Trophoblast cell (in vitro differentiated cells and primary cell): ENCODE measurements around the gene LRBA.

ENCODE experiments used
- DNase-seq, 2 donors: peaks; one replicate each; pipeline ENCODE4 v3.0.0-alpha.2; 2016
- H2AFZ ChIP-seq: 2 replicates; pipeline ENCODE4 v1.6.1; 2013; ENCODE audit warnings: low read length, moderate library complexity, mild to moderate bottlenecking; ENCODE audit not compliant: insufficient read depth, poor library complexity
- H2AK5ac ChIP-seq: 2 replicates; pipeline ENCODE4 v1.6.1; 2013; ENCODE audit warnings: mild to moderate bottlenecking, low read length
- H2BK120ac ChIP-seq: 2 replicates; pipeline ENCODE4 v1.6.1; 2013; ENCODE audit warnings: low read length, mild to moderate bottlenecking, moderate library complexity; ENCODE audit not compliant: insufficient read depth, poor library complexity
- H2BK12ac ChIP-seq: 2 replicates; pipeline ENCODE4 v1.6.1; 2013; ENCODE audit warnings: mild to moderate bottlenecking, low read length, moderate library complexity
- H2BK5ac ChIP-seq: 2 replicates; pipeline ENCODE4 v1.6.1; 2013; ENCODE audit warnings: low read length, low read depth, moderate library complexity, mild to moderate bottlenecking; ENCODE audit not compliant: poor library complexity
- H3K14ac ChIP-seq: 2 replicates; pipeline ENCODE4 v1.6.1; 2013; ENCODE audit warnings: mild to moderate bottlenecking, low read length
- H3K18ac ChIP-seq: 2 replicates; pipeline ENCODE4 v1.6.1; 2013; ENCODE audit warnings: mild to moderate bottlenecking, low read length
- H3K23ac ChIP-seq: 2 replicates; pipeline ENCODE4 v1.6.1; 2013; ENCODE audit warnings: low read length
- H3K27ac ChIP-seq: 2 replicates; pipeline ENCODE4 v1.5.1; 2013; ENCODE audit warnings: low read depth, mild to moderate bottlenecking, inconsistent platforms, low read length, moderate library complexity
- H3K27me3 ChIP-seq: 2 replicates; pipeline ENCODE4 v1.6.1; 2013; ENCODE audit warnings: inconsistent platforms, mild to moderate bottlenecking, low read length, moderate library complexity; ENCODE audit not compliant: insufficient read depth
- H3K36me3 ChIP-seq, 2 experiments: 1 replicate in 1 of 2; 2 replicates in 1 of 2; pipeline ENCODE4 v1.6.1; 2013; ENCODE audit warnings: low read length in 2 of 2, mild to moderate bottlenecking in 2 of 2, moderate library complexity in 1 of 2; ENCODE audit not compliant: insufficient read depth in 2 of 2, control insufficient read depth in 1 of 2
- H3K4ac ChIP-seq: 2 replicates; pipeline ENCODE4 v1.6.1; 2013; ENCODE audit warnings: low read depth, mild to moderate bottlenecking, low read length, moderate library complexity
- H3K4me1 ChIP-seq, 2 experiments: 1 replicate in 1 of 2; 2 replicates in 1 of 2; pipeline ENCODE4 v1.6.1; 2013; ENCODE audit warnings: low read length in 2 of 2, mild to moderate bottlenecking in 2 of 2, moderate library complexity in 1 of 2; ENCODE audit not compliant: insufficient read depth in 2 of 2, control insufficient read depth in 1 of 2
- H3K4me2 ChIP-seq: 2 replicates; pipeline ENCODE4 v1.6.1; 2013; ENCODE audit warnings: inconsistent platforms, mild to moderate bottlenecking, low read length, moderate library complexity
- H3K4me3 ChIP-seq: 2 replicates; pipeline ENCODE4 v1.5.1; 2013; ENCODE audit warnings: mild to moderate bottlenecking, low read depth, low read length, inconsistent platforms
- H3K79me1 ChIP-seq: one replicate; pipeline ENCODE4 v1.6.1; 2013; ENCODE audit warnings: low read length
- H3K79me2 ChIP-seq: 2 replicates; pipeline ENCODE4 v1.6.1; 2013; ENCODE audit warnings: low read length, mild to moderate bottlenecking; ENCODE audit not compliant: control insufficient read depth, insufficient read depth, poor library complexity
- H3K9ac ChIP-seq: 2 replicates; pipeline ENCODE4 v1.6.1; 2013; ENCODE audit warnings: mild to moderate bottlenecking, low read length
- H3K9me3 ChIP-seq: 2 replicates; pipeline ENCODE4 v1.6.1; 2013; ENCODE audit warnings: low read depth, mild to moderate bottlenecking, control low read depth, inconsistent platforms, low read length; ENCODE audit not compliant: insufficient read depth
- H4K12ac ChIP-seq: 2 replicates; pipeline ENCODE4 v1.6.1; 2013; ENCODE audit warnings: low read depth, mild to moderate bottlenecking, low read length, moderate library complexity
- H4K8ac ChIP-seq: 2 replicates; pipeline ENCODE4 v1.6.1; 2013; ENCODE audit warnings: low read depth, mild to moderate bottlenecking, low read length, moderate library complexity
- H4K91ac ChIP-seq: one replicate; pipeline ENCODE4 v1.6.1; 2013; ENCODE audit warnings: low read depth, mild to moderate bottlenecking, low read length, moderate library complexity
- WGBS: extraction: QIAGEN DNeasy Blood & Tissue Kit; methylation state at CpG from one replicate; pipeline ENCODE4 v1.1.7; 2013; ENCODE audit warnings: missing lambda C conversion rate; ENCODE audit not compliant: insufficient read length, insufficient coverage; ENCODE audit errors: extremely low coverage; 5-methylcytosine and 5-hydroxymethylcytosine counted together

The LRBA gene

DNA sequence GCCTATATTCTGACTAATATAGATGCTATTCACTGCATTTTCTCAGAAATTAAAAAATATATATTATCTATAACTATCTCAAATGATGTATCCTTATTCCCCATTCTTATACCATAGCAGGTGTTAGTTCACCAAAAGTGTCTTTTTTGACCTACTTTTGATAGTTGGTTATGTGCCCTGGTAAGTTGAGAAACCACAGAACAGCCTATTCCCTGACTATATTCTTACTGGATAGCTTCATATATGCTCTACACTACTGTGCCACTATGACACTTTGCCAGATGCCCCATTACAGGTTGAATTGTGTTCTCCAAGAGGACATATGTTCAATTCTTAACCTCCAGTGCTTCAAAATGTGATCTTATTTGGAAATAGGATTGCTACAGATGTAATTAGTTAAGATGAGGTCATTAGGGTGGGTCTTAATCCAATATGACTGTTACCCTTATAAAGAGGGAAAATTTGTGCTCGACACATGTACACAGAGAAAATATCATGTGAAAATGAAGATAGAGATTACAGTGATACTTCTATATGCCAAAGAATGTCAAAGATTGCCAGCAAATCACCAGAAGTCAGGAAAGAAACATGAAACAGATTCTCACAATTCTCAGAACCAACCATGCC lies 76.1 kb downstream of the LRBA start:
- Histone ChIP-seq H3K18ac (no peak overlapping the region), H3K4ac (no peak overlapping the region), H3K14ac (no peak overlapping the region), H3K4me1 (peaks cover 0 to 2% of the 10 kb centered on the region in 2 experiments), H3K9me3 (no peaks in the 10 kb centered on the region), H3K27me3 (no peaks in the 10 kb centered on the region), H2AK5ac (no peak overlapping the region), H3K79me1 (no peaks in the 10 kb centered on the region), H2BK5ac (no peak overlapping the region), H3K9ac (no peak overlapping the region), H2AFZ (no peak overlapping the region), H4K8ac (no peak overlapping the region), H3K4me2 (no peak overlapping the region), H4K91ac (no peak overlapping the region), H3K4me3 (no peak overlapping the region), H3K79me2 (no peaks in the 10 kb centered on the region), H3K27ac (no peak overlapping the region), H4K12ac (no peak overlapping the region), H2BK12ac (no peak overlapping the region), H2BK120ac (no peak overlapping the region), H3K36me3 (no peaks in the 10 kb centered on the region), H3K23ac (no peak overlapping the region)
- no peak for DNase-seq
- WGBS = no CpG with 5 or more reads among the region's 1 CpG

GRCh38 chr4:150938417-150938816 lies 76.7 kb downstream of the LRBA start:
- H4K8ac ChIP-seq = no peak overlapping the region
- H3K27ac ChIP-seq = no peak overlapping the region
- no peak overlapping the region for H2BK120ac ChIP-seq

GRCh38 chr4:150934022-150934421 lies 81.1 kb downstream of the LRBA start:
- H3K4ac ChIP-seq = no peak overlapping the region
- H2AFZ ChIP-seq = no peak overlapping the region
- H3K36me3 ChIP-seq = no peaks in the 10 kb centered on the region
- no peak overlapping the region for H3K9ac ChIP-seq
- no peak overlapping the region for H2BK120ac ChIP-seq
- no peaks in the 10 kb centered on the region for H3K79me2 ChIP-seq
- H2BK12ac ChIP-seq = no peak overlapping the region
- no CpG with 5 or more reads among the region's 1 CpG for WGBS
- no peaks in the 10 kb centered on the region for H3K27me3 ChIP-seq
- H3K4me1 ChIP-seq = peaks cover 0 to 2% of the 10 kb centered on the region in 2 experiments
- H3K14ac ChIP-seq = no peak overlapping the region
- no peak overlapping the region for H4K12ac ChIP-seq
- H3K18ac ChIP-seq = no peak overlapping the region
- no peak overlapping the region for H2BK5ac ChIP-seq
- no peaks in the 10 kb centered on the region for H3K79me1 ChIP-seq
- H2AK5ac ChIP-seq = no peak overlapping the region
- no peak overlapping the region for H3K23ac ChIP-seq
- no peak overlapping the region for H4K8ac ChIP-seq
- H3K27ac ChIP-seq = no peak overlapping the region
- H3K4me3 ChIP-seq = no peak overlapping the region
- no peak overlapping the region for H4K91ac ChIP-seq
- DNase-seq = no peak
- no peak overlapping the region for H3K4me2 ChIP-seq
- no peaks in the 10 kb centered on the region for H3K9me3 ChIP-seq

More at GRCh38 chr4:150938417-150938816, 76.7 kb downstream of the LRBA start:
- no peak overlapping the region for H2AFZ ChIP-seq
- H3K9me3 ChIP-seq = no peaks in the 10 kb centered on the region
- no CpG with 5 or more reads among the region's 4 CpGs for WGBS
- H2BK5ac ChIP-seq = no peak overlapping the region
- H3K23ac ChIP-seq = no peak overlapping the region
- H2AK5ac ChIP-seq = no peak overlapping the region
- no peak overlapping the region for H3K4me2 ChIP-seq
- DNase-seq = no peak
- no peak overlapping the region for H2BK12ac ChIP-seq
- no peaks in the 10 kb centered on the region for H3K79me2 ChIP-seq
- no peak overlapping the region for H3K9ac ChIP-seq
- no peaks in the 10 kb centered on the region for H3K36me3 ChIP-seq
- H3K18ac ChIP-seq = no peak overlapping the region
- no peak overlapping the region for H3K14ac ChIP-seq
- no peak overlapping the region for H4K12ac ChIP-seq
- no peaks in the 10 kb centered on the region for H3K79me1 ChIP-seq
- peaks cover 0 to 2% of the 10 kb centered on the region in 2 experiments for H3K4me1 ChIP-seq
- no peak overlapping the region for H4K91ac ChIP-seq
- no peak overlapping the region for H3K4me3 ChIP-seq
- H3K4ac ChIP-seq = no peak overlapping the region
- no peaks in the 10 kb centered on the region for H3K27me3 ChIP-seq

DNA sequence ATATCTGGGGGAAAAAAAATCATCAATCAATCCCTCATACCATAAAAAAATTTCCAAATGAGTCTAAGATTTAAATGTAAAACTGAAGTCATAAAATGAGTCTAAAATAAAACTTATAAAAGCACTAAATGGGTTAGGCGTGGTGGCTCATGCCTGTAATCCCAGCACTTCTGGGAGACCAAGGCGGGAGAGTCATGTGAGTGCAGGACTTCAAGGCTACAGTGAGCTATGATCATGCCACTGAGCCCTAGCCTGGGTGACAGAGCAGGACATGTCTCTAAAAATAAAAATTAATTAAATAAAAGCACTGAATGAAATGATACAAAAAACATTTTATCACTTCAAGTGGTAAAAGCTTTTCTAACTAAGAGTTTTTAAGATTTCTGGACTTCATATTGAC lies 83.3 kb downstream of the LRBA start:
- no peak overlapping the region for H2BK120ac ChIP-seq

More for the DNA sequence above, 83.3 kb downstream of the LRBA start:
- Histone ChIP-seq H3K14ac (no peak overlapping the region), H4K8ac (no peak overlapping the region), H3K27me3 (no peaks in the 10 kb centered on the region), H3K27ac (no peak overlapping the region), H2BK5ac (no peak overlapping the region), H2AFZ (no peak overlapping the region), H3K4me3 (no peak overlapping the region), H3K79me2 (no peaks in the 10 kb centered on the region), H3K18ac (no peak overlapping the region), H3K4me1 (no peaks in the 10 kb centered on the region), H3K4ac (no peak overlapping the region), H4K91ac (no peak overlapping the region), H3K79me1 (no peaks in the 10 kb centered on the region), H4K12ac (no peak overlapping the region), H2BK12ac (no peak overlapping the region), H3K9ac (no peak overlapping the region), H3K9me3 (no peaks in the 10 kb centered on the region), H3K23ac (no peak overlapping the region), H3K36me3 (no peaks in the 10 kb centered on the region), H3K4me2 (no peak overlapping the region), H2AK5ac (no peak overlapping the region)
- DNase-seq = no peak
- no CpG with 5 or more reads among the region's 2 CpGs for WGBS
